ENCODE measurements around the gene LTO1. TPM values are rescaled to one million over a fixed set of nuclear protein-coding genes. Genes with fewer than 3 reads are reported as not detected.

The LTO1 gene
- total RNA-seq, 1 donor from 2014 or later = 21.4 TPM

- H3K36me3 Mint-ChIP-seq (ENCODE audit: unreplicated experiment) = peaks cover 4% of the 10 kb centered on the region
These were observed 41.1 kb downstream of the LTO1 start for GRCh38 chr11:69634069-69634468.

GRCh38 chr11:69632900-69633299 is 42.3 kb downstream of the LTO1 start:
- Mint-ChIP-seq H3K4me1 (ENCODE audit: unreplicated experiment) (peaks cover 9% of the 10 kb centered on the region), H3K27ac (ENCODE audit: unreplicated experiment) (no peak overlapping the region), H3K27me3 (ENCODE audit: unreplicated experiment) (no peaks in the 10 kb centered on the region), H3K9me3 (ENCODE audit: unreplicated experiment) (peaks cover 6% of the 10 kb centered on the region), H3K4me3 (ENCODE audit: unreplicated experiment) (no peak overlapping the region), H3K36me3 (ENCODE audit: unreplicated experiment) (peaks cover 4% of the 10 kb centered on the region)
- no peak for TF ChIP-seq CTCF (IDR thresholded peaks at IDR 0.05)
- DNase-seq (ENCODE audit: extremely low spot score, unreplicated experiment) = no peak

More at GRCh38 chr11:69634069-69634468, 41.1 kb downstream of the LTO1 start:
- no peak for DNase-seq (ENCODE audit: extremely low spot score, unreplicated experiment)
- no peak for TF ChIP-seq CTCF (IDR thresholded peaks at IDR 0.05)
- no peak overlapping the region for H3K27ac Mint-ChIP-seq (ENCODE audit: unreplicated experiment)
- H3K4me1 Mint-ChIP-seq (ENCODE audit: unreplicated experiment) = peaks cover 13% of the 10 kb centered on the region
- H3K4me3 Mint-ChIP-seq (ENCODE audit: unreplicated experiment) = no peak overlapping the region
- H3K27me3 Mint-ChIP-seq (ENCODE audit: unreplicated experiment) = no peaks in the 10 kb centered on the region
- peaks cover 6% of the 10 kb centered on the region for H3K9me3 Mint-ChIP-seq (ENCODE audit: unreplicated experiment)

- H3K27me3 Mint-ChIP-seq (ENCODE audit: unreplicated experiment) = no peaks in the 10 kb centered on the region
- no peak for TF ChIP-seq CTCF (IDR thresholded peaks at IDR 0.05)
- H3K4me3 Mint-ChIP-seq (ENCODE audit: unreplicated experiment) = no peak overlapping the region
- peaks cover 4% of the 10 kb centered on the region for H3K36me3 Mint-ChIP-seq (ENCODE audit: unreplicated experiment)
- peaks cover 6% of the 10 kb centered on the region for H3K9me3 Mint-ChIP-seq (ENCODE audit: unreplicated experiment)
- H3K4me1 Mint-ChIP-seq (ENCODE audit: unreplicated experiment) = no peaks in the 10 kb centered on the region
- no peak for DNase-seq (ENCODE audit: extremely low spot score, unreplicated experiment)
- no peak overlapping the region for H3K27ac Mint-ChIP-seq (ENCODE audit: unreplicated experiment)
These were observed 44.7 kb downstream of the LTO1 start for GRCh38 chr11:69630424-69630823.

- TF ChIP-seq CTCF (IDR thresholded peaks at IDR 0.05) = no peak
- no peak for DNase-seq (ENCODE audit: extremely low spot score, unreplicated experiment)
- no peak overlapping the region for H3K27ac Mint-ChIP-seq (ENCODE audit: unreplicated experiment)
- H3K27me3 Mint-ChIP-seq (ENCODE audit: unreplicated experiment) = no peaks in the 10 kb centered on the region
- H3K9me3 Mint-ChIP-seq (ENCODE audit: unreplicated experiment) = peaks cover 6% of the 10 kb centered on the region
- H3K4me3 Mint-ChIP-seq (ENCODE audit: unreplicated experiment) = no peak overlapping the region
- H3K36me3 Mint-ChIP-seq (ENCODE audit: unreplicated experiment) = peaks cover 4% of the 10 kb centered on the region
- no peaks in the 10 kb centered on the region for H3K4me1 Mint-ChIP-seq (ENCODE audit: unreplicated experiment)
These were observed 45.1 kb downstream of the LTO1 start for GRCh38 chr11:69630017-69630416.

GRCh38 chr11:69627551-69627950 is 47.6 kb downstream of the LTO1 start:
- H3K9me3 Mint-ChIP-seq (ENCODE audit: unreplicated experiment) = peaks cover 6% of the 10 kb centered on the region
- no peak overlapping the region for H3K27ac Mint-ChIP-seq (ENCODE audit: unreplicated experiment)
- no peak for DNase-seq (ENCODE audit: extremely low spot score, unreplicated experiment)
- no peak for TF ChIP-seq CTCF (IDR thresholded peaks at IDR 0.05)
- H3K4me3 Mint-ChIP-seq (ENCODE audit: unreplicated experiment) = no peak overlapping the region
- H3K27me3 Mint-ChIP-seq (ENCODE audit: unreplicated experiment) = peaks cover 2% of the 10 kb centered on the region
- H3K36me3 Mint-ChIP-seq (ENCODE audit: unreplicated experiment) = peaks cover 4% of the 10 kb centered on the region
- H3K4me1 Mint-ChIP-seq (ENCODE audit: unreplicated experiment) = no peaks in the 10 kb centered on the region
